Keratinocyte (primary cell): ENCODE data around the gene CHCHD1.

Experiments
- CTCF ChIP-seq, 3 experiments: IDR thresholded peaks in 1 of 3; conservative IDR thresholded peaks in 1 of 3; optimal IDR thresholded peaks in 1 of 3; 2 replicates in 2 of 3; 3 replicates in 1 of 3; pipeline versions ENCODE3 to v1.5.1; 2011; ENCODE audit warnings: low read length in 3 of 3, mild to moderate bottlenecking in 3 of 3, moderate library complexity in 2 of 3, control low read depth in 1 of 3, inconsistent platforms in 1 of 3; ENCODE audit not compliant: insufficient read depth in 2 of 3; ENCODE audit errors: extremely low read depth in 1 of 3
- EZH2 ChIP-seq: IDR thresholded peaks from one replicate; pipeline ENCODE4 v1.6.1; 2012; ENCODE audit warnings: inconsistent platforms, mild to moderate bottlenecking, low read length, moderate library complexity

GRCh38 chr10:73803680-73804286 is 21.9 kb downstream of the CHCHD1 start:
- TF ChIP-seq CTCF (optimal IDR thresholded peaks at IDR 0.05 in 1 of 3, IDR thresholded peaks at IDR 0.05 in 1 of 3, conservative IDR thresholded peaks at IDR 0.05 in 1 of 3; ENCODE audit: extremely low read depth in 1 of 3, insufficient read depth in 2 of 3, low read length in 3 of 3) (no peak), EZH2 (no peak)
